ENCODE data around the gene PATL1. TPM values are rescaled to one million over a fixed set of nuclear protein-coding genes. Genes with fewer than 3 reads are reported as not detected.

PATL1 gene
- total RNA-seq, 1 donor from 2014 or later: 36.1 TPM

GRCh38 chr11:59674291-59674690 lies 5.5 kb upstream of the PATL1 start:
- H3K4me3 Mint-ChIP-seq (ENCODE audit: unreplicated experiment): no peak overlapping the region
- no peak overlapping the region for H3K27ac Mint-ChIP-seq (ENCODE audit: unreplicated experiment)
- H3K36me3 Mint-ChIP-seq (ENCODE audit: low read depth, unreplicated experiment): peaks cover 7% of the 10 kb centered on the region
- DNase-seq (ENCODE audit: low spot score): no peak
- no peaks in the 10 kb centered on the region for H3K9me3 Mint-ChIP-seq (ENCODE audit: unreplicated experiment)
- peaks cover 7% of the 10 kb centered on the region for H3K4me1 Mint-ChIP-seq (ENCODE audit: unreplicated experiment)
- peaks cover 2% of the 10 kb centered on the region for H3K27me3 Mint-ChIP-seq (ENCODE audit: unreplicated experiment)
- no peak for TF ChIP-seq CTCF (IDR thresholded peaks at IDR 0.05; ENCODE audit: unreplicated experiment)

GRCh38 chr11:59673291-59673690 lies 4.5 kb upstream of the PATL1 start:
- Mint-ChIP-seq H3K36me3 (ENCODE audit: low read depth, unreplicated experiment) (peaks cover 7% of the 10 kb centered on the region), H3K4me1 (ENCODE audit: unreplicated experiment) (peaks cover 7% of the 10 kb centered on the region), H3K4me3 (ENCODE audit: unreplicated experiment) (no peak overlapping the region), H3K9me3 (ENCODE audit: unreplicated experiment) (no peaks in the 10 kb centered on the region), H3K27ac (ENCODE audit: unreplicated experiment) (no peak overlapping the region), H3K27me3 (ENCODE audit: unreplicated experiment) (peaks cover 2% of the 10 kb centered on the region)
- no peak for DNase-seq (ENCODE audit: low spot score)
- TF ChIP-seq CTCF (IDR thresholded peaks at IDR 0.05; ENCODE audit: unreplicated experiment): no peak

GRCh38 chr11:59671471-59671870 lies 2.6 kb upstream of the PATL1 start:
- peak overlapping the region; percentile 24 for H3K27ac Mint-ChIP-seq (ENCODE audit: unreplicated experiment)
- H3K36me3 Mint-ChIP-seq (ENCODE audit: low read depth, unreplicated experiment): peaks cover 19% of the 10 kb centered on the region
- no peak for TF ChIP-seq CTCF (IDR thresholded peaks at IDR 0.05; ENCODE audit: unreplicated experiment)
- H3K9me3 Mint-ChIP-seq (ENCODE audit: unreplicated experiment): no peaks in the 10 kb centered on the region
- DNase-seq (ENCODE audit: low spot score): no peak
- peaks cover 7% of the 10 kb centered on the region for H3K27me3 Mint-ChIP-seq (ENCODE audit: unreplicated experiment)
- peaks cover 22% of the 10 kb centered on the region for H3K4me1 Mint-ChIP-seq (ENCODE audit: unreplicated experiment)
- H3K4me3 Mint-ChIP-seq (ENCODE audit: unreplicated experiment): no peak overlapping the region

GRCh38 chr11:59669611-59670009 lies 773 bp upstream of the PATL1 start:
- Mint-ChIP-seq H3K36me3 (ENCODE audit: low read depth, unreplicated experiment) (peaks cover 26% of the 10 kb centered on the region), H3K9me3 (ENCODE audit: unreplicated experiment) (no peaks in the 10 kb centered on the region), H3K27ac (ENCODE audit: unreplicated experiment) (peak overlapping the region; percentile 99), H3K4me3 (ENCODE audit: unreplicated experiment) (peak overlapping the region; percentile 97), H3K4me1 (ENCODE audit: unreplicated experiment) (peaks cover 22% of the 10 kb centered on the region), H3K27me3 (ENCODE audit: unreplicated experiment) (peaks cover 7% of the 10 kb centered on the region)
- DNase-seq (ENCODE audit: low spot score): peak; percentile 33
- no peak for TF ChIP-seq CTCF (IDR thresholded peaks at IDR 0.05; ENCODE audit: unreplicated experiment)

GRCh38 chr11:59668188-59668949 lies 468 bp downstream of the PATL1 start:
- H3K4me3 Mint-ChIP-seq (ENCODE audit: unreplicated experiment): peak overlapping the region; percentile 96
- H3K27me3 Mint-ChIP-seq (ENCODE audit: unreplicated experiment): peaks cover 7% of the 10 kb centered on the region
- H3K4me1 Mint-ChIP-seq (ENCODE audit: unreplicated experiment): peaks cover 22% of the 10 kb centered on the region
- H3K27ac Mint-ChIP-seq (ENCODE audit: unreplicated experiment): peak overlapping the region; percentile 66
- H3K36me3 Mint-ChIP-seq (ENCODE audit: low read depth, unreplicated experiment): peaks cover 26% of the 10 kb centered on the region
- peak; percentile 15 for TF ChIP-seq CTCF (IDR thresholded peaks at IDR 0.05; ENCODE audit: unreplicated experiment)
- peak; percentile 26 for DNase-seq (ENCODE audit: low spot score)
- no peaks in the 10 kb centered on the region for H3K9me3 Mint-ChIP-seq (ENCODE audit: unreplicated experiment)
